Stimulated activated CD4-positive, alpha-beta T cell treated with anti-CD3 and anti-CD28 coated beads, Interleukin-15, amount 100 ng/mL, for 48 hours (primary cell): Measurements from ENCODE around the gene IKZF3.
A peak's percentile ranks its signal among the peaks of the same experiment; 100 is the strongest.
"Not testable (repeated sequence)": the region's sequence is repeated elsewhere in the genome, so short reads cannot be mapped to it uniquely, and the experiment has no call there.

Experiments used
- DNase-seq, 2 donors: peaks; one replicate each; pipeline ENCODE4 v3.0.0-alpha.2; 2020; ENCODE audit warnings: low read depth in 2 of 2

IKZF3 gene

GRCh38 chr17:39755554-39756379, 108.3 kb downstream of the IKZF3 start:
- no peak for DNase-seq

GRCh38 chr17:39754958-39755553, 109.1 kb downstream of the IKZF3 start:
- DNase-seq: no peak

- DNase-seq: peak; percentile 92 to 95
These were observed 109.8 kb downstream of the IKZF3 start for GRCh38 chr17:39754161-39754957.

- no peak for DNase-seq
These were observed 110.5 kb downstream of the IKZF3 start for GRCh38 chr17:39753514-39754160.

- no peak for DNase-seq
These were observed 111.8 kb downstream of the IKZF3 start for GRCh38 chr17:39752241-39752881.

GRCh38 chr17:39751637-39752036, 112.5 kb downstream of the IKZF3 start:
- no peak for DNase-seq

GRCh38 chr17:39751016-39751543, 113.0 kb downstream of the IKZF3 start:
- no peak for DNase-seq

- DNase-seq: no peak
These were observed 113.7 kb downstream of the IKZF3 start for GRCh38 chr17:39750131-39751015.

GRCh38 chr17:39748444-39749034, 115.6 kb downstream of the IKZF3 start:
- DNase-seq: not testable (repeated sequence)

- DNase-seq: no peak
These were observed 116.4 kb downstream of the IKZF3 start for GRCh38 chr17:39747745-39748144.

GRCh38 chr17:39746145-39746461, 118.0 kb downstream of the IKZF3 start:
- DNase-seq: no peak

- DNase-seq: no peak
These were observed 118.6 kb downstream of the IKZF3 start for GRCh38 chr17:39745335-39746144.

- DNase-seq: no peak
These were observed 119.3 kb downstream of the IKZF3 start for GRCh38 chr17:39744836-39745215.

GRCh38 chr17:39744075-39744835, 119.9 kb downstream of the IKZF3 start:
- DNase-seq: no peak

- DNase-seq: no peak
These were observed 121.2 kb downstream of the IKZF3 start for GRCh38 chr17:39742856-39743436.

GRCh38 chr17:39742126-39742855, 121.8 kb downstream of the IKZF3 start:
- DNase-seq: no peak

GRCh38 chr17:39740357-39741111, 123.6 kb downstream of the IKZF3 start:
- DNase-seq: no peak
